Activated naive CD4-positive, alpha-beta T cell treated with anti-CD3 and anti-CD28 coated beads for 36 hours (primary cell): ENCODE data around the gene THADA. TPM values are rescaled to one million over a fixed set of nuclear protein-coding genes. Genes with fewer than 3 reads are reported as not detected.
"Not testable (repeated sequence)": the region's sequence is repeated elsewhere in the genome, so short reads cannot be mapped to it uniquely, and the experiment has no call there.

Experiments used
- CTCF ChIA-PET: fragments of 350-600 bp; sonication (Branson Sonifier 250); formaldehyde crosslinking; loops from one replicate; lab custom pipeline; 2021; ENCODE audit warnings: antibody characterized with exemption; lab: Charles Lee
- DNase-seq: peaks from one replicate; pipeline ENCODE4 v3.0.0-alpha.2; 2020
- H3K27ac Mint-ChIP-seq: one replicate; pipeline ENCODE4 v1.8.0; 2021; ENCODE audit warnings: mild to moderate bottlenecking, mixed read lengths
- H3K27me3 Mint-ChIP-seq: one replicate; pipeline ENCODE4 v1.8.0; 2021; ENCODE audit warnings: low read depth, mixed read lengths
- H3K36me3 Mint-ChIP-seq: one replicate; pipeline ENCODE4 v1.8.0; 2021; ENCODE audit warnings: low read depth, mixed read lengths
- H3K4me1 Mint-ChIP-seq: one replicate; pipeline ENCODE4 v1.8.0; 2021; ENCODE audit warnings: low read depth, mixed read lengths
- H3K4me3 Mint-ChIP-seq: one replicate; pipeline ENCODE4 v1.8.0; 2021; ENCODE audit warnings: mild to moderate bottlenecking, moderate library complexity, mixed read lengths
- H3K9me3 Mint-ChIP-seq: one replicate; pipeline ENCODE4 v1.8.0; 2021; ENCODE audit warnings: mixed read lengths
- intact Hi-C: fragments of 100-400 bp; cut with micrococcal nuclease; formaldehyde crosslinking; loops from one replicate; pipeline ENCODE4 v1.15.1; 2023
- total RNA-seq, 2 experiments: library from RNA; stranded (reverse); gene quantifications; one replicate each; pipeline ENCODE4 v1.2.3, GENCODE V29; 2021

THADA gene
- total RNA-seq, 2 experiments from 2014 or later: 28.6 to 31.5 TPM

DNA sequence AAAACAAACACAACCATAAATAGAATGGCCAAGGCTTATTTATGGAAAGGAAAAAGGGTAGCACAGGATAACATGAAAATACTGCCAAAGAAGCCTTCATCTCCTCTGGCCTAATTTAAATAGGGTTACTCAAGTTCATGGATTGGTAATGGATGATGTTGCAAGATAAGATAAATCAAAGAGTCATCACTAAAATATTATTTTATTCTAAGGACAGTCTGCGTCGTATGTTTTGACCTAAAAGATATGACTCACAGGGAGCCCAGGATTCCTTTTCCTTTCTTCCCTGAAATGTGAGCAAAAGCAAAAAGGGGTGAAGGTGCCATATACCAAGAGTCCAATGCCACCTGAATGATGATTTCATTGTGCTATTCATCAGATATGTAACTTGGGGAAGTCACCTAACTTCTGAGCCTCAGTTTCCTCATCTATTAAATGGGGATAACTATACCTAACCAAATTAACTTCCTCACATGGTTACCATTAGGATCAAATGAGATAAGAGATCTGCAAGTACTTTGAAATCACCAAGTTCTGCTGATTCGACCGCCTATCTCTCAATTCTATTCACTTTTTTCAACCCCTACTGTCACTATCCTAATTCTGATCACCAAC, 137.7 kb downstream of the THADA start:
- Mint-ChIP-seq H3K4me1 (peaks cover 2% of the 10 kb centered on the region), H3K36me3 (peaks cover 11% of the 10 kb centered on the region), H3K9me3 (no peaks in the 10 kb centered on the region), H3K27me3 (no peaks in the 10 kb centered on the region), H3K27ac (no peak overlapping the region), H3K4me3 (no peak overlapping the region)
- intact Hi-C loops: no loop called here
- CTCF ChIA-PET: no interaction called here
- no peak for DNase-seq

DNA sequence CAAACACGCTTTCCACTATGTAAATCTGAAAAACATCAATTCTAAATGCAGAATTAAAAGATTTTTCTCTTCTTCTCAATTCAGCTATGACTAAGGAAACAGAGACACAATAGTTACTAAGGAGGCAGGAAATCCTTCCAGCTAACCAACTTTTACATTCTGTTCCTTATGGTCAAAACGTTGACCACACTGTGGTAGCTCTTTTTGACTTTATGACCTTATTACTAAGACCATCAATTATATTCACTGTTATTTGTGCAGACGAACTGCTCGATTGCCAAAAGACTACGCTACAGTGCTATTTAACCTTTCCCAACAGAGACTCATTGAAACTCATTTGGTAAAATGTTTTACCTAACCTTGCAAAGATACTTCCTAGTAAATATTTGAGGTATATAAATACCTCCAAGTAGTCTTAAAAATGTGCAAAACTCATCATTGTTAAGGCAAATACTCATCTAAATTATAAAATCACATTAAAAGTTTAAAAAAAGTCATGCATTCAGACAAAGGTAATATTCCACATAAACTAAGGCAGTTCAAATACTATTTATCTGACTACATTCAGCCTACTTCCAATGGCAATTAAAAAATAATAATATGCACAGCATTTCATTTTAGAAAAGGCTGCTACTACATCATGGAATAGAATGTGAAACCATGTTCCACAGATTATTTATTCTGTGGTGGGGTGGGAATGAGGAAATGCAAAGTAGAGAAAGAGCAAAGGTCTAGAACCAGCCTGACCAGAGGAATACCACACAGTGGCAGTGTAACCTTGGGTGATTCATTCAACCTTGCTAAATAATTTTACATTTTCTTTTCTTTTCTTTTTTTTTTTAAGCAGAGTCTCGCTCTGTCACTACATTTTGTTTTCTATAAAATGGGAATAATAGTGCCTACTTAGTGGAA, 139.9 kb downstream of the THADA start:
- H3K4me1 Mint-ChIP-seq: peaks cover 5% of the 10 kb centered on the region
- CTCF ChIA-PET: interaction anchor here (0.5 to 0.7 kb wide), 2 partner anchors 17 to 47 kb away, joined by 3 to 4 read pairs; no protein-coding TSS in a partner anchor
- H3K27me3 Mint-ChIP-seq: no peaks in the 10 kb centered on the region
- intact Hi-C loops: no loop called here
- DNase-seq: no peak
- no peaks in the 10 kb centered on the region for H3K9me3 Mint-ChIP-seq
- no peak overlapping the region for H3K4me3 Mint-ChIP-seq
- no peak overlapping the region for H3K27ac Mint-ChIP-seq
- peaks cover 20% of the 10 kb centered on the region for H3K36me3 Mint-ChIP-seq

DNA sequence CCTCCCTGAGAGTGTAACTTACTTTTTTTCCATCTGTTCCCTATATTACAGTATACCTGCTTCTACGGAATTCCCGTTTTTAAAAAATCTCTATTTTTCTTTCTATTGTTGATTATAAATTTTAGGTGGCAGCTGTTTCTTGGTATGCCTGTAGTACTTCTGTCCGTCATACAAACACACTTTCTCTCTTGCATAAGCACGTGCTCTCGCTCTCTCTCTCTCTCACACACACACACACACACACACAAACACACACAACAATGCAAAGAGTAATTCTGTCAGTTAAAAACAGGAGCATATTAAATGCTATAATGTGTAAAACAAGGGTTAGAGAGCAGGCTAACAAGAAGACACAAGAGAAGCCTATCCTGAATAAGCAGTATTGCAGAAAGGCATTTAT, 140.5 kb downstream of the THADA start:
- H3K4me3 Mint-ChIP-seq: no peak overlapping the region
- intact Hi-C loops: no loop called here
- H3K27ac Mint-ChIP-seq: peak overlapping the region; percentile 6
- peaks cover 5% of the 10 kb centered on the region for H3K4me1 Mint-ChIP-seq
- H3K27me3 Mint-ChIP-seq: no peaks in the 10 kb centered on the region
- CTCF ChIA-PET: interaction anchor here (0.5 kb wide), 1 partner anchor 46 kb away, joined by 4 read pairs; no protein-coding TSS in a partner anchor
- H3K9me3 Mint-ChIP-seq: no peaks in the 10 kb centered on the region
- DNase-seq: no peak
- H3K36me3 Mint-ChIP-seq: peaks cover 16% of the 10 kb centered on the region

DNA sequence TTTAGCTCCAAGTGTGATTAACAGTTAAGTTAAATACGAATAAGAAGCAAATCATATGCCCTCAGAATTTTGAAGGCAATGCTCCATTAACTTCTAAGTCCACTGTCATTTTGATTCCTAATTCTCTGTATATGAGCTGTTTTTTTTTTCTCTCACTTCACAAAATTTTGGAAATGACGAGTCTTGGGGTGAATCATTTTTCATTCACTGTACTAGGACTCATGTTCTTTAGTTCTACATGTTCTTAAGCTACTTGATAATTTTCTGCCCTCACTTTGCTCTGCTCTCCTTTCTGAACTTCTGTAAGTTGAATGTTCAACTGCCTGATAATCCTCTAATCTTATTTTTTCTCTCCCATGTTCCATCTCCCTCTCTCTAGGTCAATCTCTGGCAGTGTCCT, 141.0 kb downstream of the THADA start:
- Mint-ChIP-seq H3K9me3 (no peaks in the 10 kb centered on the region), H3K27ac (no peak overlapping the region), H3K36me3 (peaks cover 16% of the 10 kb centered on the region), H3K27me3 (no peaks in the 10 kb centered on the region), H3K4me3 (no peak overlapping the region), H3K4me1 (peaks cover 5% of the 10 kb centered on the region)
- no peak for DNase-seq
- CTCF ChIA-PET: no interaction called here
- intact Hi-C loops: no loop called here

DNA sequence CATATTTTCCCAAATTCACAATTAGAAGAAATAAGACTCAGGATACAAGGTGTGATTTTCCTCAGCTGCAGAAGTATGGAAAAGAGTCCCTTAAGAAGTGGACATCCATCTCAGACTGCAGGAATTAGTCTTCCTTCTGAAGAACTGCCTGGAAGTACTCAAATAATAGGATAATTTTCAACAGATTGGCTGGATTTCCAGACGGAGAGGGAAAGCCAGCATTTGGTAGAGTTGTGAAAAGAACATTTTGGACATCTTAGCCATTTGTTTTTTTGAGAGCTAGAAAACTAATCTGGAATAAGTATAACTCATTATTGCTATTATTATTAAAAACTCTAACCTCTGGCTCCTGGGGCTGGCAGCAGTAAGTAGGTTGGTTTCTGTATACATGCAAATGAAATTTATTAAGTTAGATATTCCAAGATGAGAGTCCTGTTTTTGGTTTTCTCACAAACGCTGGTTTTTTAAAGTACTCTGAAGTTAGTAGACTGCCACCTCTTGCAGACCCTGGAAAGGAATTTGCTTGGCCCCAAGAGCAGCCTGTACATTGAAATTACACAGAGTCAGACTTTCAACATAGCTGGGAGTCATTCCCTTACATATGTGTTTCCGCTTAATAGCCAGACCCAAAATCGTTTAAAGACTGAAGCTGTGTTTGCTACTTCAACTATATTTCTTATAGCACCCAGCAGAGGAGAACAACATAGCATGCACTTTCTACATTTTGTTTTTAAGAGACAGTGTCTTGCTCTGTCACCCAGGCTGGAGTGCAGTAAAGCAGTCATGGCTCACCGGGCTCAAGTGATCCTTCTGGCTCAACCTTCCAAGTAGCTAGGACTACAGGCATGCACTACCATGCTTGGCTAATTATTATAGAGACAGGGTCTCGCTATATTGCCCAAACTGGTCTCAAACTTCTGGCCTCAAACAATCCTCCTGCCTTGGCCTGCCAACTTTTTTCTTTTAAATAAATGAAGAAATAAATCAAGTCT, 142.4 kb downstream of the THADA start:
- Mint-ChIP-seq H3K27me3 (no peaks in the 10 kb centered on the region), H3K27ac (no peak overlapping the region), H3K36me3 (peaks cover 19% of the 10 kb centered on the region), H3K9me3 (no peaks in the 10 kb centered on the region), H3K4me3 (no peak overlapping the region), H3K4me1 (peaks cover 3% of the 10 kb centered on the region)
- CTCF ChIA-PET: interaction anchor here (0.6 kb wide), 1 partner anchor 20 kb away, joined by 5 read pairs; no protein-coding TSS in a partner anchor
- intact Hi-C loops: no loop called here
- DNase-seq: no peak

DNA sequence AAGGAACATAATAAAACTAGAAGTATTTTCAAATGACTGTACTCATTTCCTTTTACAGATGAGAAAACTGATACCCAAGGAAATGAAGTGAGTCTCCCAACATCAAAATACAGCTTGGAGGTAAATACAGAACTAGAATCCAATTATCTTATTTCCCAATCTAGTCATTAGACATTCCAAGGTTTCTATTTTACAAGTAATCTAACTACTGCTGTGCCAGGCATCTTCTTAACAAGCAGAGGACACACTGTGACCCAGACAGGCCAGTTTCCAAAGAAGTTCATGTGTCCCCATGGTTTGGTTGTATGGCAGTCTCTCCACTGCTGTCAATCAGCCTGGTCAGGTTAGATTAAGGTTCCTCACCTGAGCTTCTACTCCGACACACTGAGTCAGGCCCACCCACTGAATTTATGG, 143.5 kb downstream of the THADA start:
- CTCF ChIA-PET: no interaction called here
- H3K36me3 Mint-ChIP-seq: peaks cover 19% of the 10 kb centered on the region
- no peaks in the 10 kb centered on the region for H3K9me3 Mint-ChIP-seq
- no peaks in the 10 kb centered on the region for H3K27me3 Mint-ChIP-seq
- no peak for DNase-seq
- no peak overlapping the region for H3K27ac Mint-ChIP-seq
- no peak overlapping the region for H3K4me3 Mint-ChIP-seq
- H3K4me1 Mint-ChIP-seq: peaks cover 3% of the 10 kb centered on the region
- intact Hi-C loops: no loop called here

DNA sequence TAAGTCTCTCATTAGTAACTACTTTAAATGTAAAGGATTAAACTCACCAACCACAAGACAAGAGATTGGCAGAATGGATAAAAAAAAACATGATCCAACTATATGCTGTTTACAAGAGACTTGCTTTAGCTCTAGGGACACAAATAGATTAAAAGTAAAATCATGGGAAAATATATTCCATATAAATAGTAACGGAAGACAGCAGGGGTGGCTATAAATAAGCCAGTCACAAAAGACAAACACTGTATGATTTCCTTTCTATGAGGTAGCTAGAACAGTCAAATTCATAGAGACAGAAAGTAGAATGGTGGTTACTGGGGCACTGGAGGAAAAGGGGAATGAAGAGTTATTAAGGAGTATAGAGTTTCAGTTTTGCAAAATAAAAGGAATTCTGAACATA, 145.2 kb downstream of the THADA start:
- Mint-ChIP-seq H3K4me3 (no peak overlapping the region), H3K36me3 (peaks cover 24% of the 10 kb centered on the region), H3K27ac (no peak overlapping the region), H3K27me3 (no peaks in the 10 kb centered on the region), H3K4me1 (peaks cover 3% of the 10 kb centered on the region), H3K9me3 (no peaks in the 10 kb centered on the region)
- CTCF ChIA-PET: interaction anchor here (0.6 to 1.1 kb wide), 2 partner anchors 14 to 124 kb away, joined by 3 to 5 read pairs; no protein-coding TSS in a partner anchor
- DNase-seq: no peak
- intact Hi-C loops: no loop called here

DNA sequence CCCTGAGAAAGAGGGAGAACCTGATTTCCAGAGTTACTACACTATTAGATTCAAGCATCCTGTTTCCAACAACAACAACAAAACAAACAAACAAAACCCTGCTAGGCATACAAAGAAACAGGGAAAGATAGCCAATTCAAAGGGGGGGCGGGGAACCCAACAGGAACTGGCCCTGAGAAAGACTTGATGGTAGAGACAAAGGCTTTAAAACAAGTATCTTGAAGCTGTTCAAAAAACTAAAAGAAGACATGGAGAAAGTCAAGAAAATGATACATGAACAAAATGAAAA, 147.1 kb downstream of the THADA start:
- H3K36me3 Mint-ChIP-seq: peaks cover 30% of the 10 kb centered on the region
- CTCF ChIA-PET: interaction anchor here (0.7 to 1.2 kb wide), 3 partner anchors 139 to 502 kb away, joined by 3 to 7 read pairs (median 3); no protein-coding TSS in a partner anchor
- intact Hi-C loops: no loop called here
- no peaks in the 10 kb centered on the region for H3K9me3 Mint-ChIP-seq
- no peak for DNase-seq
- peaks cover 3% of the 10 kb centered on the region for H3K4me1 Mint-ChIP-seq
- no peak overlapping the region for H3K4me3 Mint-ChIP-seq
- no peak overlapping the region for H3K27ac Mint-ChIP-seq
- H3K27me3 Mint-ChIP-seq: no peaks in the 10 kb centered on the region

DNA sequence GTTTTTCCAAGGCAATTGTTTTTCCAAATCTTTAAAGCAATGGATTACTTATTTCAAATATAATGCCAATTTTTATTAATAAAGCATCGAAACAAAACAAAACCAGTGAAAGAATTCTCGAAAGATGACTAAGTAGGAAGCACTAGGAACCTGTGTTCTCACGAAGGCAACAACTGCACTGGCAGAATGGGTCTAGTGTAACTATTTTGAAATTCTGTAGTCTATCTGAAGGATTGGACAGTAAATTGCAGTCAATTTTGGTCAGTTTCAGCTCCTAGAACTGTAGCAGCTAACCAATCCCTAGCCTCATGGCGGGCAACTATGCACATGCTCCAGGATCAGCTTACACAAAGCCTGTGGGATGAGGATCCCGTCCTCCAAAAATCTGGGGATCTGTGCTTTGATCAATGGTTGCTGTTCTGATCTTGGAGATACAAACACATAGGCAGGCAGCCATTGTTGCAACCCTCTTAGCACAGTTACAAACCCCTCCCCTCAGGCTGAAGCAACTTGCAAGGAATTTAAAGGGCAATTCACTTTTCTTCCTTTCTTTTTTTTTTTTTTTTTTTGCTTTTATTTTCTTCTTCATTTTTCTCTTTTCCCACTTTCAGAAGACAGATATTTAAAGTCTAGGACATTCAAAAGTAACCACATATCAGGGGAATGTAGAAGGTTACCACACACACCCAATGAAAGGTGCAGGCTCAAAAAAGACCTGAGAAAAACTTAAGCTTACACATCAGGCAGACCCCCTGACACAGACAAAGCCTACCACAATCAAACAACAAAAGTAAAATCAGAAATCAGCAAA, 147.6 kb downstream of the THADA start:
- no peaks in the 10 kb centered on the region for H3K9me3 Mint-ChIP-seq
- CTCF ChIA-PET: interaction anchor here (0.6 to 1.0 kb wide), 3 partner anchors 33 to 379 kb away, joined by 3 to 7 read pairs (median 3); no protein-coding TSS in a partner anchor
- H3K36me3 Mint-ChIP-seq: peaks cover 29% of the 10 kb centered on the region
- intact Hi-C loops: no loop called here
- H3K27ac Mint-ChIP-seq: no peak overlapping the region
- no peak for DNase-seq
- H3K4me1 Mint-ChIP-seq: peaks cover 3% of the 10 kb centered on the region
- no peak overlapping the region for H3K4me3 Mint-ChIP-seq
- no peaks in the 10 kb centered on the region for H3K27me3 Mint-ChIP-seq

DNA sequence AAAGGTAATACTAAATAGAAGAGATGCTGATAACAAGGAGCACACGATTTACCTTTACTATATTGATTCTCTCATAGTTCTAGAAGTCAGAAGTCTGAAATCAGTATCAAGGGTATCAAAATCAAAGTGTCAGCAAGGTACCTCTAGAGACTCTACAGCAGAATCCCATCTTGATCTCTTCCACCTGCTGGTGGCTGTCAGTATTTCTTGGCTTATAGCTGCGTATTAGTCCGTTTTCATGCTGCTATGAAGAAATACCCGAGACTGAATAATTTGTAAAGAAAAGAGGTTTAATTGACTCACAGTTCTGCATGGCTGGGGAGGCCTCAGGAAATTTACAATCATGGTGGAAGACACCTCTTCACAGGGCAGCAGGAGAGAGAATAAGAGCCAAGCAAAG, 149.1 kb downstream of the THADA start:
- H3K4me1 Mint-ChIP-seq, H3K9me3 Mint-ChIP-seq, DNase-seq, intact Hi-C loops, H3K4me3 Mint-ChIP-seq, H3K27me3 Mint-ChIP-seq, CTCF ChIA-PET, H3K27ac Mint-ChIP-seq: not testable (repeated sequence)
- H3K36me3 Mint-ChIP-seq: peaks cover 29% of the 10 kb centered on the region

DNA sequence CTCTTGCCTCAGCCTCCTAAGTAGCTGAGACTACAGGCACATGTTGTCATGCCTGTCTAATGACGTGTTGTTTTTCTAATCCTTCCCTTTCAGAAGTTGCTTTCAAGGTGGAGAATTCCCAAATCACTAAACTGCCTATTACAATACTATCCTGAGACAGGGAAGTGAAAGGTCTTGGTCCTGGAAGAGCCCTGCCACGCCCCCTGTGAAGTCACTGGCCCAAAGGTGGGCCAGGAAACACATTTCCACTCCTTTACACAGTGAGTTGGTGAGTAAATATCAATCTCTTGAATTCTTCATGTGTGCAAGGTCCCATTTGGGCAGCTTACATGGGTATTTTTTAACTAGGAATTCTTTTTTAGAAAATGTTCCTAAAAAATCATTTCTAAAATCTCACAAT, 150.1 kb downstream of the THADA start:
- no peak overlapping the region for H3K4me3 Mint-ChIP-seq
- no peak for DNase-seq
- H3K4me1 Mint-ChIP-seq: no peaks in the 10 kb centered on the region
- CTCF ChIA-PET: no interaction called here
- intact Hi-C loops: no loop called here
- no peaks in the 10 kb centered on the region for H3K27me3 Mint-ChIP-seq
- no peak overlapping the region for H3K27ac Mint-ChIP-seq
- no peaks in the 10 kb centered on the region for H3K9me3 Mint-ChIP-seq
- peaks cover 23% of the 10 kb centered on the region for H3K36me3 Mint-ChIP-seq
